HG02642 (cell line): Measurements from ENCODE around the gene NCOA1.
"Not testable (repeated sequence)": the region's sequence is repeated elsewhere in the genome, so short reads cannot be mapped to it uniquely, and the experiment has no call there.

Experiments used
- ATAC-seq: cut with Tn5 transposase; IDR thresholded peaks from one replicate; pipeline ENCODE4 v1.9.1; 2021; ENCODE audit warnings: mild to moderate bottlenecking; ENCODE audit not compliant: unreplicated experiment, poor library complexity

NCOA1 gene

DNA sequence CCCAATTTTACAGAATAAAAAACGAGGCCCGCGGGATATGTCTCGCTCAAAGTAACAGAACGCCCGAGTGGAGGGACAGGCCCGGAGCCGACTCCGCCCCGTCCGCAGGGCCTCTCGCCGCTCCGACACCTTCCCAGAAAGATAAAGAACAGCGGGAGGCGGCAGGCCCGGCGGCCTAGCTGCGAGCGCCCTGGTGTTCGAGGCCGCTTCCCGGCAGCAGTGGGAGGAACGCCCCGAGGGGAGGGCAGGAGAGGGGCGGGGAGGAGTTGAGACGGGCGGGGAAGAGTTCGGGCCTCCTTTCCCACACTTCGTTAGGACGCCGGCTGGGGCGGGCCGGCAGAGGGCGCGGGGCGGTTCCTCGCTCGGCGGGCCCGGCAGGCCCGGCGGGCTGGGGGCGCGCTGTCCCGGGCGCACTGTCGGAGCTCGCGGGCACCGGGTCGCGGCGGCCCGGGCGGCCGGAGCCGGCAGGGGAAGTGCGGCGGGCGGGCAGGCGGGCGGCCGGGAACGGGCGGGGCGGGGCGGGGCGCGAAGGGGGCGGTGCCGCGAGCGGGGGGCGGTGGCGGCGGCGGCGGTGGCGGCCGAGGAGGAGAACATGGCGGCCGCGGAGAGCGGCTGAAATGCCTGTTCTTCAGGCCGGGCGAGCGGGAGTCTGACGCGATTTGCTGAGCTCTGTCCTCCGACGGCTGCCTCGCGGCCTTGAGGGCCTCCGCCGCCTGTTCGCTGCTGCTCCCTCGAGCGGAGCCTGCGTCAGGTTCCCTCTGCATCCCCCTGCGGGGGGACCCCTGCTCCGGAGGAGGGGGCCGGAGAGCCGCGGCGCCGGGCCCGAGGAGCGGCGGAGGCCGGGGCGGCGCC is at the start of gene NCOA1:
TSS of gene NCOA1 (plus strand) at position 565 of the 852 bp plus-strand sequence. CDS start 167,424 bp downstream, outside the sequence.
- peak; percentile 78 for ATAC-seq

DNA sequence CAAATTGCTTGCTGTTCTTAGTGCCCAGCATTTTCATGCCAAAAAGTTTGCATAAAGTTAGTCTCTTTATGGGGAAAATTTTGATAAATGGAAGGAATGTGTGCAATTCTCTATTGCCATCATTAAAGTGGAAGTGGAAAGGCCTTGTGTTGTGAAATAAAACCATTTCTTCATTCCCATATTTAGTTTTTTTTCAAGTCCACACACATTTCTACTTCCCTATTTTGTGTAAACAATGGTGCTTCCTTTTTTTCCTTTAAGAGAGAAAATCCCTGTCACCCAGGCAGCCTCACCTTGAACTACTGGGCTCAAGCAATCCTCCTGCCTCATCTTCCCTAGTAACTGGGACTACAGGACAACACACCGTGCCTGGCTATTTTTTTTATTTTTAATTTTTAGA is 42.3 kb upstream of the NCOA1 start:
- ATAC-seq: no peak

DNA sequence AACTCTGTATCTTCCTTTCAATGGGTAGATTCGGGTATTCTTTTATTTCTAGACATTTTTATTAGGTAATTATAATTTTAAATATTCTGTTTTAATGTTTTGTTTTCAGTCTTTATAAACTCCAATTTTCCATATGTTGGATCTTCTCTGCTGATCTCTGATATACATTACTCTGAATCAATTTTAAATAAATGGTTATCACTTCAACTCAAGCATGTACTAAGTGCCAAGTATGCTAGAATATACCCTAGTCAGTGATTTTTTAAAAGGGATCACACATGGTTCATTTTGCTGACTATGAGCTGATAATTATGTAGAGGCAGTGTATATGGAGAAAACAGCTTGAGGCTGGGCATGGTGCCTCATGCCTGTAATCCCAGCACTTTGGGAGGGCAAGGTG is 41.7 kb upstream of the NCOA1 start:
- no peak for ATAC-seq

DNA sequence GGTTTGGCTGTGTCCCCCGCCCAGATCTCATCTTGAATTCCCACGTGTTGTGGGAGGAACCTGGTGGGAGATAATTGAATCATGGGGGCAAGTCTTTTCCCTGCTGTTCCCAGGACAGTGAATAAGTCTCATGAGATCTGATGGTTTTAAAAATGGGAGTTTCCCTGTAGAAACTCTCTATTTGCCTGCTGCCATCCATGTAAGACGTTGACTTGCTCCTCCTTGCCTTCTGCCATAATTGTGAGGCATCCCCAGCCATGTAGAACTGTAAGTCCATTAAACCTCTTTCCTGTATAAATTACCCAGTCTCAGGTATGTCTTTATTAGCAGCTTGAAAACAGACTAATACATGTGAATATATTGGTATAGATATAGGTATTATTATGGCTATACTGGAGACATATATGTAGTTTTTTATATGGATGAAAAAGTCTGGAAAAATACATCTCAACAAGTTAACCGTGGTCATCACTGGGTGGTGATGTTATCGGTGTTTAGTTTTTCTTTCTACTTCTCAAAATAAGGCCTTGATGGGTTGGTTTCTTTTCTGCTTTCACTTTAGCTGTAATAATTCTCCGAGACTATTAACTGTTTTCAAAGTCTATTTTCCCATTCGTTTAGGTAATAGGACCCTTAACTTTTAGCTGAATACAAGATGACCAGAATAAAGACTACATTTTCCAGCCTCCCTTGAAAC is 39.1 kb upstream of the NCOA1 start:
- no peak for ATAC-seq

DNA sequence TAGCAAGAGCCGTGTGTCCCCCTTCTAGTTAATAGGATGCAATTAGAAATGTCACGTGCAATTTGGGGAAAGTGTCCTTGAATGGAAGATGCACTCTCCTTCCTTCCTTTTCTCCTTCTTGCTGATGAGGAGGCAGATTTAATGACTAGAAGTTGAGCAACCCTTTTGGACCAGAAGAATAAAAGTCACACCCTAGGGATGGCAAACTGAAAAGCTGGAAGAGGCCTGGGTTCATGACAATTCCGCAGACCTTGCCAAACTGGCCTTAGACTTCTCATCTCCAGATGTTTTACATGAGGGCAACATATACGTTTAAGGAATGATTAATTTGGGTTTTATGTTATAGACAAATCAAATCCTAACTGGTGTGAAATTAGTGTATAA is 38.6 kb upstream of the NCOA1 start:
- no peak for ATAC-seq

DNA sequence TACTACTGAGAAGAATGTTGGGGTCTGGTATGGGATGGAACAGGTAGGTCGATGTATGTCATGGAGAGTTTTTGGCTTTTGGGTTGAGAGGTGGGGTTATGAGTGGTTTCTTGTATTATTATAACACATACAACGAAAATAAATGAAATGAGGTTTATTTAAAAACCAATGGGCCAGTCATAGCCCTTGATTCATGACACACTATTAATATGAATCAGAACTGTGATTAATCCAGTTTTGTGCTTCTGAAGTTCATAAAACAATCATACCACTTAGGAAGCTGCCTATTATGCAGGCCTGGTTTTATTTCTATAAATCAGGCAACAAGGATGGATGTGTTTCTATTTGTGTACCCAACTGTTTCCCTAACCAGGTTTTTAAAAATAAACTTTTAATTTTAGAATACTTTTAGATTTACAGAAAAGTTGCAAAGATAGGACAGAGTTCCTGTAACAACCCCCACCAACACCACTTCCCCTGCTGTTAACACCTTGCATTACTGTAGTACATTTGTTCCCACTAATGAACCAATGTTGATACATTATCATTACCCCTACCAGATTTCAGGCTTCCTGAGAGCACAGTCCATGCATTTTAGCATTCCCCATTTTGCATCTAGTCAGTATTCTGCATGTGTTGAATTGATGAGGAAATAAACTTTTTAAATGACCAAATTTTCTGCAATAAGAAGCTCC is 37.5 kb upstream of the NCOA1 start:
- no peak for ATAC-seq

DNA sequence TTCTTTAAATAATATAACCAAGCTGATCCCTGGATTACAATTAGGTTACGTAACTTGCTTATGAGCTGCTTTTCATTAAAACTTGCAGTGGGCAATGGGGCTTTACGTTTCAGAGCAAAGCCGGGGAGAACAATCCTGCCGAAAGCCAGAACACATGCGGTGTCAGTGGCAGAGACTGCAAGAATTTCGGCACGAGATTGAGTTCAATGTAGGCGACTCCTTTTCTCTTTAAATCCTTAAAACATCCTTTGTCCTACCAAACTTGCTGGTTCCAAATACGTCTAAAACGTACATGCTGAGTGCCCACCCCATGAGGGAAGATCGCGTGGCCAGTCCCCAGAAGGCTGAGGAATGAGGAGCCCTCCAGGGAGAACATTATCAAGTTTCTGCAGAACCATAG is 36.8 kb upstream of the NCOA1 start:
- no peak for ATAC-seq

DNA sequence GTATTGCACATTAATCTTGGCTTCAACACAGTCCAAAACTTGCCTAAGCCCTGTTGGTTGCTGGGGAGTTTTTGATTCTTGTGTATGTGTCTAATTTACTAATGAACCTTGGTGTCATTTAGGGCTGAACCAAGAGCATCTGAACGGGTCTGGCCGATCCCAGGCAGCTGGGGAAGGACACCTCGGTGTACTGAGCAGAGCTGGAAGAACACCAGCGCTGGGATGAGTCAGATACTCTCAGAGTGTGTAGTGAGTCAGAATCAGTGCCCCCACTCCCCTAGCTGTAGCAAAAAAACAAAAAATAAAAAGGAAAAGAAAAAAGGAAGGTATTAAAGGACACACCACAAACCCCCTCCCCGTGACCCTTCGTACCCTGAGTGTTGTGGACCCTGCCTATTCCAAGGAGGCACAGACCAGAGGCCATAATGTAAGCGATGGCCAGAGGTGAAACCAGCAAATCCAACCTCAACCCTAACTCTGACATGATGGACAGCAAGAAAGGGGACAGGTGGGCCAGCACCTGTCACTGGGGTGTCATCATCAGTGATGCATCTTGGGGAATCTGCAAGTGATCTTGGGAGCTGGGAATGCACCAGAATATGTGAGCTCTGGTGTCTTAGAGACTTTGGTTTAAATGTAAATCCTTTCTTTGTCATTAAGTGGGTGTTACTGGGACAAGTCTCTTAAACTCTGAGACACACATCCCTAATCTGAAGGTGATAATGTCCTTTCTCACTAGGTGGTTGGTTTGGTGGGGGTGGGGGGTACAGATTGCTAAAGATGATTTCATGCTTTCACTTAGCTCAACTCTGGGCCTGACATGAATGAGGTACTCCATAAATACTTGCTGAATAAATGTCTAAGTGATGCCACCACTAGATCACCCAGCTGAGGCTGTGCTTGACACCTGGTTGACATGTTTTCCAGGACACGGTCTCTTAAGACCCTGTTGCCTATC is 34.2 kb upstream of the NCOA1 start:
- no peak for ATAC-seq

DNA sequence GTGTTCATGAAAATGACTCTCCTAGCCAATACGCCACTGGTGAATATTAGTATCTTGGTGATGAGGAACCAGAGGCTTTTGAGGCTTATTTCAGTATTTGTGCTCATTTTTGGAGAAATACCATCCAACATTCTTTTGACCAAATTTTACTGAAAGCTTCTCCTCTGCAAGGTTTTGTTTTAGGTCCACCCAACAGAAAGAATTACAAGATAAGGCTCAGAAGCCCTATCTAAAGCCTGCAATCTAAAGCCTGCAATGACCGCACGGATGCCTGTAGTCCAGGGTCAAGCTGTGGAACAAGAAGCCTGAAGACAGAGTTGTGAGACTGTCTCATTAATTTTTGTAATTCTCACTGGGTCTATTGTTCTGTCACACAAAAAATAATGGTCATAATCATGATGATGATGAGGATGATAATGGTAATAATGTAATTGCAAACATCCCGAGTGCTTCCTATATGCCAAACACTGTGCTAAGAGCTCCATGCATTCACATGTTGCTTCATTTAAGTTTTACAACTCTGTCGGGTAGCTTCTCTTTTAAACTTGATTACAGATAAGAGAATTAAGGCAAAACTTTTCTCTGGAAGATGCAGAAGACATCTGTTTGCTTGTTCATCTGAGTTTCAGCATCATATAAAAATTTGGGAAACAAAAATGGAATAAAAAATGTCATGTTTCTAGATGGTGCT is 33.2 kb upstream of the NCOA1 start:
- ATAC-seq: no peak

DNA sequence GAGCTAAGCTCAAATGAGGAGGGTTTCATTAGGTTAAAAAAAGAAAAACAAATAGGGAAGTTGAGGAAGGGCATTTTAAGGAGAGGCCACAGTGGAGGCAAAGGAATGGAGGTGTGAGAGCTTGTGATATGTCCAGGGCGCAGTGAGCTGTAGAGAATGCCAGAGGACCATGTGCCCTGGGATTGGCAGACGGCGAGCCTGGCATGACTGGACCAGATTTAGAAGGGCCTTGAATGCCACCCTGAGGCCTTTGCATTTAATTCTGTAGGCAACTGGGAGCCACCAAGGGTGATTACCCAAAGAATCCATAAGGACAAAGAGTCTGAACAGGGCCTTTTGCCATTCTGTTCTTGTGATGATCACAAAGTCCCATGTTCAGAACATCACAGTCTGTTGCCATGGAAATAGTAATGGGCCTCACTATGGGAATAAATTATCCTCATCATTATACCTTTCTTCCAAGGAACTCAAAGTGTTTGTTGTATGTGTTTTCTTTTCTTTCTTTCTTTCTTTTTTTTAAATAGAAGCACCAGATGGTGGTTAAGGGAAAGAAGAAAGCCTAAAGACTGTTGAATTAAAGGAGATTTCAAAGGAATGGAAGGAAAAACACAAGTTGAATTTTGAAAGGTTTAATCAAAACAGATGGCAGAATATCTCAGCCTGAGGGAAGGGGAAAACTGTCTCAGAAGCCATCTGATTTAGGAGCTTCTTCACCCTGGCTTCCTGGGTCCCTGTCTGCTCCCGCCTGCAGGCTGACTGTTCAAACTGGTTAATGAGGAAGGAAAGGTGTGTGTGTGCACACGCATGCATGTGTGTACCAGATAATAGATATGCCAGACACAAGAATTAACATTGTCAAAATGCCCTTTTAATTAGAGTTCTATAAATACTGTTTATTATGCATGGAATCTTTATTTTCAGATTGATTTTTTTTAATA is 31.6 kb upstream of the NCOA1 start:
- no peak for ATAC-seq

DNA sequence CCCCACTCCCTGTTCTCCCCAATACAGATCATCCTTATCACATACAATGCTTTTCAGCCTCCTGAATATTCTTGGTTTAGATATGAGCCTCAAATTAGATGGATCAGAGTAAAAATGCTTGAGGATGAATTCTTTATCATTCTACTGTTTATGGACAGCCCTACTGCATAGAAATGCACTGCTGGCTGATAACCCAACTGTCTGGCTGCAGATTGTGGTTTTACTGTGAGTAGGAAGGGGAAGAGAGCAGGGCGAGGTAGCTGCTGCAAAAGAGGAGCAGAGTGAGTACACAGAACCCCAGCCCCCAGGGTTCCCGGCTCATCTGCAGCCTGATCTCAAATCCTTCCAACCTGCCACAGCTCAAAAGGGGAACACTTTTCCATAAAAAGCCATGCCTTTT is 29.4 kb upstream of the NCOA1 start:
- no peak for ATAC-seq

DNA sequence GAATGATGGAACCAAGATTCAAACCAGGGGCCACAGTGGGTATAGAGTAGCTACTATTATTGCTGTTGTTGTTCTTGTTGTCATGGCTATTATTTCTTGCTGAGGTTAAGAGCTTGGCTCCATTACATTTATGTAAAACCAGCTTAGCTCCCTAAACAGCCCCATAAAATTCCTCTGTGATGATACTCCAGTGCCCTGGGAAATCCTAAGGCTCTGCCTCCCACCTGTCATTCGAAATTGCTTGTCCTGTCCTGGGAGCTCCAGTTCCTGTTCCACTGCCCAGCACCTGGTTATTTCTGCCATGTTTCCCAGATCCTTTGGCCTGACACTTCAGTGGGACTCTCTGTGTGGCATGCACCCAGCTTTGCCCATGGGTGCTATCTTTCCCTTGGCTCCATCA is 27.8 kb upstream of the NCOA1 start:
- no peak for ATAC-seq

DNA sequence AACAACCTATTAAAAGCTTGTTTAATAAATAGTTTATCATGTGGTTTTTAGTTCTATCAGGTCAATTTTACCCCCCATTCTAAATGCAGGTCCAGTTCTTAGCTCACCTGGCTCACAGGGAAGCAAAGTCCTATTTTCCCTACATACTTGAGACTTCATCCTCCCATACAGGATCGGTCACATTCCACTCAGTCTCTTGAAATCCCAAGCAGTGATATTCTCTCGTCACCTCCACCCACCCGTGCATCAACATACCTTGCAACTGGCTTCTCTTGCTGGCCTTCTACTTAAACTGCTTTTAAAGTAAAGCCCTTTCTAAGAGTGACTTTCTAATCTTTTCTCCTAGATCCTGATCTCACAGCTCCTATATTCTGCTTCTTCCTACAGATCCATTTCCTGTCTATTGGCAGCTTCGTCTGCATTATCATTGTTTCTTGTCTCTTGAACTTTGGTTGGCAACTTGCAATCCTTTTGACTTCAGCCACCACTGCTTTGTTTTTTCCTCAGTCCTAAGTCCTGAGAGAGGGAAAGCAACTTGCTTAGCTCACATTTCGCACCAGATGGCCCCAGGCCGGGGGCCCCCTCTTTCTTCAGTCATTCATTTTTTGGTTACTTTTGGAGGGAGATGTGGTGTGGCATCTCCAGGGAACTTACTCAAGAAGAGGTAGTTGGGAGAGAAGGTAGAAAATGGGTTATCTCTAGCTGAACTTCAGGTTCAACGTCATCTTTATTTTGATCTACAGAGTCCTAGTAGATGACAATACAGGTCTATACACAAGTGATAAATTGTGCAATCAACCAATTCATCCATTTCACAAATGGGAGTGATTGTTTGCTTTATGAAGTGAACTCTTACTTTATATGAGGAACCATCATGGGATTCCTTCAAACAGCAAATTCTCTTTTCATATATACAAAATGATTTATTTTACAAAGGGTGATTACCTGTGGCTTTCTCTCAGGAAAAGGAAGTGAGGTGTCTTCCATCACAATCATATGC is 23.9 kb upstream of the NCOA1 start:
- no peak for ATAC-seq

DNA sequence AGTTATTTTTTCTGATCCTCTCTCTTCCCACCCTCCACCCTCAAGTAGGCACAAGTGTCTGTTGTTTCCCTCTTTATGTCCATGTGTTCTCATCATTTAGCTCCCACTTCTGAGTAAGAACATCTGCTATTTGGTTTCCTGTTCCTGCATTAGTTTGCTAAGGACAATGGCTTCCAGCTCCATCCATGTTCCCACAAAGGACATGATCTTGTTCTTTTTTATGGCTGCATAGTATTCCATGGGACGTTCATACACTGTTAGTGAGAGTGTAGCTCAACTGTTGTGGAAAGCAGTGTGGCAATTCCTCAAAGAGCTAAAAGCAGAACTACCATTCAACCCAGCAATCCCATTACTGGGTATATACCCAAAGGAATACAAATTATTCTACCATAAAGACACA is 22.6 kb upstream of the NCOA1 start:
- ATAC-seq: not testable (repeated sequence)

DNA sequence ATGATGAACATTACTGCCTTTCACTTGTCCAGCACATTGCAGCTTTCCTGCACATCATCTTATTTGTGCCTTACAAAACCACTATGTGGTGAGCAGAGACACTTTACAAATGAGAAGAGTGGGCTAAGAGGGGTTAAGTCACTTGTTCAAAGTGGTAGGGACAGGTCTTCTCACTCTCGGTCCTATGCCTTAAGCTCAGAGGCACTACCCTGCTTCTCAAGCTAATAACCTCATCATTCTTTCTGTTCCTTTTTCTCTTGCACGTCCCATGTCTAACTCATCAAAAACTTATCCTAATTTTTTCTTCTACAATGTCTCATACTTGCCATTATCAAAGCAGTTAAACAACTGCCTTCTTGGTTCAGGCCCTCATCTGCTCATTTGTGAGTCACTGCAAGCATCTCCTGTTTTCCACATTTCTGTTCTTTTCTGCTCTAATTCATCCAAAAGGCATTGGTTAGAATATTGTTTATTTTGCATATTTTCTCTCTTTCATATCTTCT is 21.9 kb upstream of the NCOA1 start:
- ATAC-seq: no peak

DNA sequence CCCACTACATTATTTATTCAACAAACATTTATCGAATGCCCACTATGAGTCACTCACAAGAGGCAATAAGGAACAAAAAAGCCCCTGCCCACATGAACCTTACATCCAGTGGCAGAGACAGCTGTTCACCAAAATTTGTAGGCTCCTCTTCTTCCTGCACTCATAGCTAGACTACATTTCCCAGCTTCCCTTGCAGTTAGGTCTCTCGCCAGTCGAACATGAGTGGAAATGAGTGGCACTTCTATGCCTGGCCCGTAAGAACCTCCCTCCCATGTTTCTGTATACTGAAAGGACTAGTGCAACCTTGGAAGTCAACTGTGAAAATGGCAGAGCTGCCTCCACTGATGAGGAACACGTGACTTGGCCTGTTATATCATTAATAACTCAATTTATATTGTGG is 19.4 kb upstream of the NCOA1 start:
- no peak for ATAC-seq

DNA sequence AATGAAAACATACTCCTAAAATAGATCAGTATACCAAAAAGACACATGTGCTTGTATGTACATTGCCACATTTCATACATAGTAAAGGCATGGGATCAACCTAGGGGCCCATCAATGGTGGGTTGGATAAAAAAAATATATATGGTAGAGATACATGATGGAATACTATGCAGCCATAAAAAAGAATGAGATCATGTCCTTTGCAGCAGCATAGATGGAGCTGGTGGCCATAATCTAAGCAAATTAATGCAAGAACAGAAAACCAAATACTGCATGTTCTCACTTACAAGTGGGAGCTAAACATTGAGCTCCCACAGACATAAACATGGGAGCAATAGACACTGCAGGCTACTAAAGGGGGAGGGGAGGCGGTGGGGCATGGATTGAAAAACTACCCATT is 18.6 kb upstream of the NCOA1 start:
- no peak for ATAC-seq
